ENCODE measurements around the gene RBM34. TPM values are rescaled to one million over a fixed set of nuclear protein-coding genes. Genes with fewer than 3 reads are reported as not detected.
"Not testable (repeated sequence)": the region's sequence is repeated elsewhere in the genome, so short reads cannot be mapped to it uniquely, and the experiment has no call there.

The RBM34 gene
- total RNA-seq, 1 experiment from 2014 or later: 96.5 TPM

- POLR2A ChIA-PET: interaction anchor here (0.6 to 1.2 kb wide), 5 partner anchors 32 to 622 kb away, joined by 3 to 7 read pairs (median 3); partner anchors contain the start of genes TBCE and TOMM20
- H3K4me1 ChIP-seq: peaks cover 14% of the 10 kb centered on the region; the same call in 1 of the 2 replicates
- peak overlapping the region; percentile 99 for H3K27ac Mint-ChIP-seq (ENCODE audit: unreplicated experiment)
These were observed 580 bp downstream of the RBM34 start for GRCh38 chr1:235160383-235160956.

DNA sequence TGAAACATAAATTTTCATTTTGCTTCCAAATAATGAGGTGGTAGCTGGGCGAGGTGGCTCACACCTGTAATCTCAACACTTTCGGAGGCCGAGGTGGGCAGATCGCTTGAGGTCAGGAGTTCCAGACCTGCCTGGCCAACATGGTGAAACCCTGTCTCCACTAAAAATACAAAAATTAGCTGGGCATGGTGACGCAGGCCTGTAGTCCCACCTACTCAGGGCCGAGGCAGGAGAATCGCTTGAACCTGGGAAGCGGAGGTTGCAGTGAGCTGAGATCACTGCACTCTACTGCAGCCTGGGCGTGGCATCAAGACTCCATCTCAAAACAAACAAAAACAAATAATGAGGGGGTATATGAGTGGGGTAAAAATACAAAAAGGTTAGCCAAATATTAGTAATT lies 1.1 kb downstream of the RBM34 start:
- BruUV-seq (replicated peaks); H3K27me3 Mint-ChIP-seq (ENCODE audit: insufficient read depth, unreplicated experiment); H3K9me3 ChIP-seq; DNase-seq; H3K36me3 ChIP-seq (ENCODE audit: control insufficient read depth, insufficient read depth, low read length); H3K27ac Mint-ChIP-seq (ENCODE audit: unreplicated experiment); H3K9me3 Mint-ChIP-seq (ENCODE audit: unreplicated experiment); CTCF ChIA-PET; H3K27me3 ChIP-seq (replicated peaks; ENCODE audit: control insufficient read depth, insufficient read depth, low read length): not testable (repeated sequence)
- POLR2A ChIA-PET: interaction anchor here (1.2 kb wide), 1 partner anchor 32 kb away, joined by 6 read pairs; the partner anchor contains the start of gene TOMM20
- Histone ChIP-seq H3K4me3 (ENCODE audit: low read depth, low read length) (peak overlapping the region; percentile 50), H3K4me1 (peaks cover 14% of the 10 kb centered on the region; the same call in 1 of the 2 replicates)
- H3K4me1 Mint-ChIP-seq (ENCODE audit: low read depth, unreplicated experiment): peaks cover 12% of the 10 kb centered on the region
- H3K4me3 Mint-ChIP-seq (ENCODE audit: unreplicated experiment): peak overlapping the region; percentile 98
- intact Hi-C loops (cut with micrococcal nuclease; ENCODE audit: unreplicated experiment): loop anchor here (1.0 to 5.0 kb wide), 4 partner anchors 33 to 257 kb away; partner anchors contain the start of genes ARID4B, GGPS1 and TOMM20
- peaks cover 35% of the 10 kb centered on the region for H3K36me3 Mint-ChIP-seq (ENCODE audit: insufficient read depth, unreplicated experiment)

More at GRCh38 chr1:235160383-235160956, 580 bp downstream of the RBM34 start:
- intact Hi-C loops (cut with micrococcal nuclease; ENCODE audit: unreplicated experiment): loop anchor here (1.0 to 5.0 kb wide), 4 partner anchors 33 to 257 kb away; partner anchors contain the start of genes ARID4B, GGPS1 and TOMM20
- Histone ChIP-seq H3K36me3 (ENCODE audit: control insufficient read depth, insufficient read depth, low read length) (peaks cover 4% of the 10 kb centered on the region; the same call in 1 of the 2 replicates), H3K4me3 (ENCODE audit: low read depth, low read length) (peak overlapping the region; percentile 50), H3K27me3 (replicated peaks; ENCODE audit: control insufficient read depth, insufficient read depth, low read length) (no peaks in the 10 kb centered on the region), H3K9me3 (no peaks in the 10 kb centered on the region)
- H3K4me3 Mint-ChIP-seq (ENCODE audit: unreplicated experiment): peak overlapping the region; percentile 98
- CTCF ChIA-PET: interaction anchor here (0.7 to 1.4 kb wide), 2 partner anchors 17 to 255 kb away, joined by 3 to 6 read pairs; no protein-coding TSS in a partner anchor
- H3K9me3 Mint-ChIP-seq (ENCODE audit: unreplicated experiment): no peaks in the 10 kb centered on the region
- peaks cover 39% of the 10 kb centered on the region for H3K36me3 Mint-ChIP-seq (ENCODE audit: insufficient read depth, unreplicated experiment)
- H3K4me1 Mint-ChIP-seq (ENCODE audit: low read depth, unreplicated experiment): peaks cover 12% of the 10 kb centered on the region
- no peak for TF ChIP-seq CTCF (IDR thresholded peaks at IDR 0.05; ENCODE audit: insufficient read depth in 1 of 2, low read depth in 1 of 2, low read length in 1 of 2, severe bottlenecking in 1 of 2, unreplicated experiment in 1 of 2)
- H3K27me3 Mint-ChIP-seq (ENCODE audit: insufficient read depth, unreplicated experiment): no peaks in the 10 kb centered on the region
- BruUV-seq (replicated peaks): TSS peak; percentile 72
- no peak for DNase-seq

GRCh38 chr1:235159284-235159683 lies 1.8 kb downstream of the RBM34 start:
- intact Hi-C loops (cut with micrococcal nuclease; ENCODE audit: unreplicated experiment); H3K27ac Mint-ChIP-seq (ENCODE audit: unreplicated experiment); H3K9me3 ChIP-seq; H3K9me3 Mint-ChIP-seq (ENCODE audit: unreplicated experiment); H3K4me3 ChIP-seq (ENCODE audit: low read depth, low read length); H3K27me3 Mint-ChIP-seq (ENCODE audit: insufficient read depth, unreplicated experiment); CTCF ChIA-PET; H3K36me3 ChIP-seq (ENCODE audit: control insufficient read depth, insufficient read depth, low read length); H3K27me3 ChIP-seq (replicated peaks; ENCODE audit: control insufficient read depth, insufficient read depth, low read length); BruUV-seq (replicated peaks); DNase-seq: not testable (repeated sequence)
- H3K4me1 Mint-ChIP-seq (ENCODE audit: low read depth, unreplicated experiment): peaks cover 12% of the 10 kb centered on the region
- peaks cover 14% of the 10 kb centered on the region; the same call in 1 of the 2 replicates for H3K4me1 ChIP-seq
- POLR2A ChIA-PET: interaction anchor here (0.6 to 0.7 kb wide), 3 partner anchors 31 to 238 kb away, joined by 3 to 4 read pairs (median 3); no protein-coding TSS in a partner anchor
- peak overlapping the region; percentile 98 for H3K4me3 Mint-ChIP-seq (ENCODE audit: unreplicated experiment)
- peaks cover 37% of the 10 kb centered on the region for H3K36me3 Mint-ChIP-seq (ENCODE audit: insufficient read depth, unreplicated experiment)

DNA sequence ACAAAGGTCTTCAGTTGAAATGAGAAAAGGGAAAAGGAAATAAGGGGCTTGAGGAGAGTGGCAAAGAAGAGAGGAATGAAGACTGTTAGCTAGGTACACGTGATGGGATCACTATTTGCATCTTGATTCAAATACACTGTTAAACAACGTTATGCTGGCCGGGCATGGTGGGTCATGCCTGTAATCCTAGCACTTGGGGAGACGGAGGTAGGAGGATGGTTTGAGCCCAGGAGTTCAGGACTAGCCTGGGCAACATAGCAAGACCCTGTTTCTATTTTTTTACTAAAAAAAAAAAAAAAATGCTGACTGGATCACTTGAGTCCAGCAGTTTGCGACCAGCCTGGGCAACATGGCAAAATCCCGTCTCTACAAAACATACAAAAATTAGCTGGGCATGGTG lies 2.4 kb downstream of the RBM34 start:
- no peaks in the 10 kb centered on the region for H3K27me3 ChIP-seq (replicated peaks; ENCODE audit: control insufficient read depth, insufficient read depth, low read length)
- H3K9me3 ChIP-seq: no peaks in the 10 kb centered on the region
- no TSS peak for BruUV-seq (replicated peaks)
- no peak for DNase-seq
- no peak overlapping the region for H3K4me3 ChIP-seq (ENCODE audit: low read depth, low read length)
- ChIA-PET CTCF (no interaction called here), POLR2A (interaction anchor here (0.6 to 0.7 kb wide), 3 partner anchors 31 to 237 kb away, joined by 3 to 4 read pairs (median 3); no protein-coding TSS in a partner anchor)
- Mint-ChIP-seq H3K4me3 (ENCODE audit: unreplicated experiment) (no peak overlapping the region), H3K9me3 (ENCODE audit: unreplicated experiment) (no peaks in the 10 kb centered on the region), H3K27ac (ENCODE audit: unreplicated experiment) (no peak overlapping the region), H3K36me3 (ENCODE audit: insufficient read depth, unreplicated experiment) (peaks cover 38% of the 10 kb centered on the region), H3K4me1 (ENCODE audit: low read depth, unreplicated experiment) (peaks cover 12% of the 10 kb centered on the region), H3K27me3 (ENCODE audit: insufficient read depth, unreplicated experiment) (no peaks in the 10 kb centered on the region)
- intact Hi-C loops (cut with micrococcal nuclease; ENCODE audit: unreplicated experiment): no loop called here
- H3K36me3 ChIP-seq (ENCODE audit: control insufficient read depth, insufficient read depth, low read length): peaks cover 4% of the 10 kb centered on the region; the same call in 1 of the 2 replicates
- H3K4me1 ChIP-seq: peaks cover 14% of the 10 kb centered on the region; the same call in 1 of the 2 replicates
- no peak for TF ChIP-seq CTCF (IDR thresholded peaks at IDR 0.05; ENCODE audit: insufficient read depth in 1 of 2, low read depth in 1 of 2, low read length in 1 of 2, severe bottlenecking in 1 of 2, unreplicated experiment in 1 of 2)
